GM19395 (cell line): ENCODE results near the gene HHIPL1.

Source experiments
- ATAC-seq: cut with Tn5 transposase; IDR thresholded peaks from one replicate; pipeline ENCODE4 v1.9.1; 2021; ENCODE audit warnings: mild to moderate bottlenecking, moderate library complexity; ENCODE audit not compliant: unreplicated experiment

The HHIPL1 gene

GRCh38 chr14:99609245-99610170 is 35.4 kb upstream of the HHIPL1 start:
- no peak for ATAC-seq

- ATAC-seq = no peak
These were observed 33.3 kb upstream of the HHIPL1 start for GRCh38 chr14:99611646-99612045.

GRCh38 chr14:99612071-99612737 is 32.7 kb upstream of the HHIPL1 start:
- ATAC-seq = no peak

GRCh38 chr14:99612738-99613330 is 32.1 kb upstream of the HHIPL1 start:
- ATAC-seq = no peak

GRCh38 chr14:99615497-99616157 is 29.3 kb upstream of the HHIPL1 start:
- ATAC-seq = no peak

- no peak for ATAC-seq
These were observed 27.8 kb upstream of the HHIPL1 start for GRCh38 chr14:99616832-99617800.

GRCh38 chr14:99619835-99620834 is 24.8 kb upstream of the HHIPL1 start:
- ATAC-seq = no peak

GRCh38 chr14:99621948-99622347 is 23.0 kb upstream of the HHIPL1 start:
- no peak for ATAC-seq

- no peak for ATAC-seq
These were observed 20.9 kb upstream of the HHIPL1 start for GRCh38 chr14:99624024-99624423.

- ATAC-seq = no peak
These were observed 20.0 kb upstream of the HHIPL1 start for GRCh38 chr14:99624971-99625370.

GRCh38 chr14:99625476-99625875 is 19.5 kb upstream of the HHIPL1 start:
- no peak for ATAC-seq

GRCh38 chr14:99626041-99626648 is 18.8 kb upstream of the HHIPL1 start:
- ATAC-seq = no peak

- ATAC-seq = no peak
These were observed 17.8 kb upstream of the HHIPL1 start for GRCh38 chr14:99627100-99627499.

GRCh38 chr14:99627510-99628381 is 17.2 kb upstream of the HHIPL1 start:
- no peak for ATAC-seq

GRCh38 chr14:99628887-99629618 is 15.9 kb upstream of the HHIPL1 start:
- ATAC-seq = peak; percentile 82

GRCh38 chr14:99630202-99630601 is 14.7 kb upstream of the HHIPL1 start:
- ATAC-seq = no peak
